Activated CD4-positive, alpha-beta T cell treated with anti-CD3 and anti-CD28 coated beads for 36 hours (primary cell): ENCODE results near the gene PSAP. TPM values are rescaled to one million over a fixed set of nuclear protein-coding genes. Genes with fewer than 3 reads are reported as not detected.
A peak's percentile ranks its signal among the peaks of the same experiment; 100 is the strongest.

Source experiments
- ATAC-seq: fragments of 200-7000 bp; cut with Tn5 transposase; one replicate; pipeline ENCODE4 v1.10.0; 2021; ENCODE audit warnings: mild to moderate bottlenecking, moderate library complexity
- CTCF ChIA-PET: fragments of 350-600 bp; sonication (Branson Sonifier 250); formaldehyde crosslinking; loops from one replicate; lab custom pipeline; 2021; ENCODE audit warnings: antibody characterized with exemption; lab: Charles Lee
- POLR2A ChIA-PET: fragments of 350-600 bp; sonication (Branson Sonifier 250); formaldehyde crosslinking; loops from one replicate; lab custom pipeline; 2021; ENCODE audit warnings: antibody characterized with exemption, inconsistent platforms; lab: Charles Lee
- DNase-seq: peaks from one replicate; pipeline ENCODE4 v3.0.0-alpha.2; 2020
- H3K27ac Mint-ChIP-seq: one replicate; pipeline ENCODE4 v1.8.0; 2021; ENCODE audit warnings: mixed read lengths
- H3K27me3 Mint-ChIP-seq: one replicate; pipeline ENCODE4 v1.8.0; 2021; ENCODE audit warnings: mixed read lengths
- H3K36me3 Mint-ChIP-seq: one replicate; pipeline ENCODE4 v1.8.0; 2021; ENCODE audit warnings: low read depth, mixed read lengths
- H3K4me1 Mint-ChIP-seq: one replicate; pipeline ENCODE4 v1.8.0; 2021; ENCODE audit warnings: mixed read lengths
- H3K4me3 Mint-ChIP-seq: one replicate; pipeline ENCODE4 v1.8.0; 2021; ENCODE audit warnings: mild to moderate bottlenecking, moderate library complexity, mixed read lengths
- H3K9me3 Mint-ChIP-seq: one replicate; pipeline ENCODE4 v1.8.0; 2021; ENCODE audit warnings: low read depth, mixed read lengths
- intact Hi-C, 2 experiments: fragments of 100-400 bp; cut with DNase I in 1 of 2; cut with micrococcal nuclease in 1 of 2; formaldehyde crosslinking; loops; one replicate each; pipeline versions ENCODE4 v1.14.2 to v1.15.1; 2022 to 2024; cut with DNase I, micrococcal nuclease
- total RNA-seq, 2 experiments: library from RNA; stranded (reverse); gene quantifications; one replicate each; pipeline ENCODE4 v1.2.3, GENCODE V29; 2021

The PSAP gene
- total RNA-seq, 2 experiments from 2014 or later, result 100 to 109 TPM

GRCh38 chr10:71844084-71844483 is 7.0 kb downstream of the PSAP start:
- ATAC-seq, result peak; percentile 48
- H3K4me1 Mint-ChIP-seq, result peaks cover 71% of the 10 kb centered on the region

GRCh38 chr10:71842856-71843686 is 8.0 kb downstream of the PSAP start:
- H3K27me3 Mint-ChIP-seq, result no peaks in the 10 kb centered on the region
- CTCF ChIA-PET, result interaction anchor here (0.5 to 1.5 kb wide), 6 partner anchors 11 to 1697 kb away, joined by 3 to 5 read pairs (median 4); partner anchors contain the start of gene TYSND1

More at GRCh38 chr10:71844084-71844483, 7.0 kb downstream of the PSAP start:
- ChIA-PET POLR2A (no interaction called here), CTCF (interaction anchor here (1.1 to 1.5 kb wide), 3 partner anchors 9 to 52 kb away, joined by 3 to 4 read pairs (median 3); no protein-coding TSS in a partner anchor)
- Mint-ChIP-seq H3K4me3 (no peak overlapping the region), H3K36me3 (no peaks in the 10 kb centered on the region), H3K27ac (no peak overlapping the region), H3K27me3 (no peaks in the 10 kb centered on the region), H3K9me3 (peaks cover 2% of the 10 kb centered on the region)
- DNase-seq, result no peak
- intact Hi-C loops, result no loop called here

GRCh38 chr10:71842422-71842821 is 8.6 kb downstream of the PSAP start:
- H3K36me3 Mint-ChIP-seq, result no peaks in the 10 kb centered on the region
- ChIA-PET POLR2A (no interaction called here), CTCF (interaction anchor here (0.5 to 1.5 kb wide), 3 partner anchors 11 to 447 kb away, joined by 3 to 5 read pairs (median 3); no protein-coding TSS in a partner anchor)
- H3K27me3 Mint-ChIP-seq, result no peaks in the 10 kb centered on the region
- intact Hi-C loops, result no loop called here
- H3K27ac Mint-ChIP-seq, result no peak overlapping the region
- peaks cover 71% of the 10 kb centered on the region for H3K4me1 Mint-ChIP-seq
- H3K4me3 Mint-ChIP-seq, result no peak overlapping the region
- no peak for DNase-seq
- H3K9me3 Mint-ChIP-seq, result peaks cover 2% of the 10 kb centered on the region
- no peak for ATAC-seq

More at GRCh38 chr10:71842856-71843686, 8.0 kb downstream of the PSAP start:
- POLR2A ChIA-PET, result no interaction called here
- no peaks in the 10 kb centered on the region for H3K36me3 Mint-ChIP-seq
- intact Hi-C loops, result no loop called here
- DNase-seq (no peak), ATAC-seq (no peak)
- no peak overlapping the region for H3K4me3 Mint-ChIP-seq
- peaks cover 71% of the 10 kb centered on the region for H3K4me1 Mint-ChIP-seq
- H3K27ac Mint-ChIP-seq, result no peak overlapping the region
- peaks cover 2% of the 10 kb centered on the region for H3K9me3 Mint-ChIP-seq

- H3K4me1 Mint-ChIP-seq, result peaks cover 77% of the 10 kb centered on the region
- intact Hi-C loops, result no loop called here
- POLR2A ChIA-PET, result no interaction called here
Measured at GRCh38 chr10:71840958-71841335, 10.1 kb downstream of the PSAP start.

GRCh38 chr10:71840177-71840957 is 10.7 kb downstream of the PSAP start:
- no peaks in the 10 kb centered on the region for H3K27me3 Mint-ChIP-seq
- ChIA-PET POLR2A (no interaction called here), CTCF (interaction anchor here (0.5 to 4.6 kb wide), 2 partner anchors 55 to 381 kb away, joined by 3 to 28 read pairs; no protein-coding TSS in a partner anchor)
- DNase-seq (peak; percentile 37), ATAC-seq (no peak)
- H3K4me1 Mint-ChIP-seq, result peaks cover 74% of the 10 kb centered on the region
- intact Hi-C loops, result no loop called here
- H3K27ac Mint-ChIP-seq, result no peak overlapping the region
- H3K9me3 Mint-ChIP-seq, result peaks cover 2% of the 10 kb centered on the region
- H3K4me3 Mint-ChIP-seq, result no peak overlapping the region
- no peaks in the 10 kb centered on the region for H3K36me3 Mint-ChIP-seq

More at GRCh38 chr10:71840958-71841335, 10.1 kb downstream of the PSAP start:
- Mint-ChIP-seq H3K36me3 (no peaks in the 10 kb centered on the region), H3K27ac (no peak overlapping the region), H3K27me3 (no peaks in the 10 kb centered on the region), H3K9me3 (peaks cover 2% of the 10 kb centered on the region), H3K4me3 (no peak overlapping the region)
- CTCF ChIA-PET, result interaction anchor here (0.5 to 4.6 kb wide), 2 partner anchors 55 to 380 kb away, joined by 3 to 28 read pairs; no protein-coding TSS in a partner anchor
- ATAC-seq (no peak), DNase-seq (no peak)

GRCh38 chr10:71838264-71839211 is 12.5 kb downstream of the PSAP start:
- no peaks in the 10 kb centered on the region for H3K9me3 Mint-ChIP-seq
- DNase-seq (no peak), ATAC-seq (no peak)
- intact Hi-C loops, result no loop called here
- H3K27me3 Mint-ChIP-seq, result no peaks in the 10 kb centered on the region
- H3K4me1 Mint-ChIP-seq, result peaks cover 62% of the 10 kb centered on the region
- H3K27ac Mint-ChIP-seq, result peak overlapping the region; percentile 61
- H3K36me3 Mint-ChIP-seq, result peaks cover 2% of the 10 kb centered on the region
- H3K4me3 Mint-ChIP-seq, result no peak overlapping the region
- ChIA-PET POLR2A (no interaction called here), CTCF (interaction anchor here (1.2 to 4.6 kb wide), 3 partner anchors 10 to 210 kb away, joined by 5 to 28 read pairs (median 5); no protein-coding TSS in a partner anchor)

- ATAC-seq, result peak; percentile 65
- Mint-ChIP-seq H3K27me3 (no peaks in the 10 kb centered on the region), H3K27ac (no peak overlapping the region), H3K36me3 (peaks cover 4% of the 10 kb centered on the region), H3K9me3 (no peaks in the 10 kb centered on the region), H3K4me1 (peaks cover 56% of the 10 kb centered on the region), H3K4me3 (no peak overlapping the region)
- intact Hi-C loops, result loop anchor here in 1 of 2 experiments (2.0 kb wide), 1 partner anchor 60 kb away; no protein-coding TSS in a partner anchor
- POLR2A ChIA-PET, result no interaction called here
- DNase-seq, result peak; percentile 52
- CTCF ChIA-PET, result interaction anchor here (0.5 to 4.6 kb wide), 10 partner anchors 12 to 547 kb away, joined by 3 to 28 read pairs (median 3); no protein-coding TSS in a partner anchor
Measured at GRCh38 chr10:71837098-71837827, 13.8 kb downstream of the PSAP start.

GRCh38 chr10:71836596-71836974 is 14.5 kb downstream of the PSAP start:
- CTCF ChIA-PET, result interaction anchor here (0.5 to 4.6 kb wide), 9 partner anchors 11 to 265 kb away, joined by 3 to 28 read pairs (median 3); no protein-coding TSS in a partner anchor
- H3K36me3 Mint-ChIP-seq, result peaks cover 5% of the 10 kb centered on the region
- peak overlapping the region; percentile 5 for H3K27ac Mint-ChIP-seq
- peaks cover 54% of the 10 kb centered on the region for H3K4me1 Mint-ChIP-seq
- no peaks in the 10 kb centered on the region for H3K27me3 Mint-ChIP-seq
- ATAC-seq, result no peak
- H3K9me3 Mint-ChIP-seq, result no peaks in the 10 kb centered on the region
- intact Hi-C loops, result loop anchor here in 1 of 2 experiments (2.0 kb wide), 1 partner anchor 60 kb away; no protein-coding TSS in a partner anchor
- POLR2A ChIA-PET, result no interaction called here
- DNase-seq, result no peak
- no peak overlapping the region for H3K4me3 Mint-ChIP-seq

GRCh38 chr10:71835671-71836595 is 15.1 kb downstream of the PSAP start:
- peak overlapping the region; percentile 31 for H3K27ac Mint-ChIP-seq
- ATAC-seq (peak; percentile 59), DNase-seq (no peak)
- ChIA-PET CTCF (interaction anchor here (0.7 to 2.1 kb wide), 7 partner anchors 10 to 408 kb away, joined by 3 to 8 read pairs (median 3); no protein-coding TSS in a partner anchor), POLR2A (no interaction called here)
- no peak overlapping the region for H3K4me3 Mint-ChIP-seq
- H3K9me3 Mint-ChIP-seq, result no peaks in the 10 kb centered on the region
- peaks cover 51% of the 10 kb centered on the region for H3K4me1 Mint-ChIP-seq
- H3K36me3 Mint-ChIP-seq, result peaks cover 9% of the 10 kb centered on the region
- no peaks in the 10 kb centered on the region for H3K27me3 Mint-ChIP-seq
- intact Hi-C loops, result loop anchor here in 1 of 2 experiments (2.0 kb wide), 1 partner anchor 61 kb away; no protein-coding TSS in a partner anchor
